Activated CD8-positive, alpha-beta T cell treated with anti-CD3 and anti-CD28 coated beads for 36 hours (primary cell): ENCODE measurements around the gene KCNJ10. TPM values are rescaled to one million over a fixed set of nuclear protein-coding genes. Genes with fewer than 3 reads are reported as not detected.
A peak's percentile ranks its signal among the peaks of the same experiment; 100 is the strongest.

ENCODE experiments used
- ATAC-seq: fragments of 200-7000 bp; cut with Tn5 transposase; one replicate; pipeline ENCODE4 v1.10.0; 2021; ENCODE audit warnings: mild to moderate bottlenecking, moderate library complexity
- CTCF ChIA-PET: fragments of 350-600 bp; sonication (Branson Sonifier 250); formaldehyde crosslinking; loops from one replicate; lab custom pipeline; 2021; ENCODE audit warnings: antibody characterized with exemption; lab: Charles Lee
- POLR2A ChIA-PET: fragments of 350-600 bp; sonication (Branson Sonifier 250); formaldehyde crosslinking; loops from one replicate; lab custom pipeline; 2021; ENCODE audit warnings: antibody characterized with exemption; lab: Charles Lee
- DNase-seq: peaks from one replicate; pipeline ENCODE4 v3.0.0-alpha.2; 2020
- H3K27ac Mint-ChIP-seq: one replicate; pipeline ENCODE4 v1.8.0; 2021; ENCODE audit warnings: mild to moderate bottlenecking, mixed read lengths
- H3K27me3 Mint-ChIP-seq: one replicate; pipeline ENCODE4 v1.8.0; 2021; ENCODE audit warnings: mixed read lengths
- H3K36me3 Mint-ChIP-seq: one replicate; pipeline ENCODE4 v1.8.0; 2021; ENCODE audit warnings: low read depth, mixed read lengths
- H3K4me1 Mint-ChIP-seq: one replicate; pipeline ENCODE4 v1.8.0; 2021; ENCODE audit warnings: low read depth, mixed read lengths
- H3K4me3 Mint-ChIP-seq: one replicate; pipeline ENCODE4 v1.8.0; 2021; ENCODE audit warnings: mild to moderate bottlenecking, moderate library complexity, mixed read lengths
- H3K9me3 Mint-ChIP-seq: one replicate; pipeline ENCODE4 v1.8.0; 2021; ENCODE audit warnings: mixed read lengths
- intact Hi-C: fragments of 100-400 bp; cut with micrococcal nuclease; formaldehyde crosslinking; loops from one replicate; pipeline ENCODE4 v1.10.0; 2022
- total RNA-seq, 2 experiments: library from RNA; stranded (reverse); gene quantifications; one replicate each; pipeline ENCODE4 v1.2.3, GENCODE V29; 2021
- TF ChIP-seq, protein P1 (sequence below): fragments of 200-600 bp; IDR thresholded peaks from one replicate; pipeline ENCODE4 v1.8.0; 2022; ENCODE audit warnings: antibody characterized with exemption, mild to moderate bottlenecking

The KCNJ10 gene
- total RNA-seq, 2 experiments from 2014 or later = 0.14 to 0.29 TPM

DNA sequence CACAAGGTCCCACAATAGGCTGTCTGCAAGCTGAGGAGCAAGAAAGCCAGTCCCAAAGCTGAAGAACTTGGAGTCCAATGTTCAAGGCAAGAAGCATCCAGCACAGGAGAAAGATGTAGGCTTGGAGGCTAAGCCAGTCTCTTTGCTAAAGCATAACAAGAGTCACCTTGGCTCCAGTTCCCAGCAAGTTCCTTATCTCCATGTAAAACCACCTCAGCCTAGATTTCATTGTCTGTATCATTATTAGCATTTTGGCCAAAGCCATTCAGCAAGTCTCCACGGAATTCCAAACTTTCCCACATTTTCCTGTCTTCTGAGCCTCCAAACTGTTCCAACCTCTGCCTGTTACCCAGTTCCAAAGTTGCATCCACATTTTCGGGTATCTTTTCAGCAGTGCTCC lies 75.1 kb downstream of the KCNJ10 start:
- Mint-ChIP-seq H3K27ac (no peak overlapping the region), H3K9me3 (no peaks in the 10 kb centered on the region), H3K36me3 (no peaks in the 10 kb centered on the region), H3K27me3 (peaks cover 11% of the 10 kb centered on the region), H3K4me3 (no peak overlapping the region), H3K4me1 (peaks cover 6% of the 10 kb centered on the region)
- TF ChIP-seq, protein P1, sequence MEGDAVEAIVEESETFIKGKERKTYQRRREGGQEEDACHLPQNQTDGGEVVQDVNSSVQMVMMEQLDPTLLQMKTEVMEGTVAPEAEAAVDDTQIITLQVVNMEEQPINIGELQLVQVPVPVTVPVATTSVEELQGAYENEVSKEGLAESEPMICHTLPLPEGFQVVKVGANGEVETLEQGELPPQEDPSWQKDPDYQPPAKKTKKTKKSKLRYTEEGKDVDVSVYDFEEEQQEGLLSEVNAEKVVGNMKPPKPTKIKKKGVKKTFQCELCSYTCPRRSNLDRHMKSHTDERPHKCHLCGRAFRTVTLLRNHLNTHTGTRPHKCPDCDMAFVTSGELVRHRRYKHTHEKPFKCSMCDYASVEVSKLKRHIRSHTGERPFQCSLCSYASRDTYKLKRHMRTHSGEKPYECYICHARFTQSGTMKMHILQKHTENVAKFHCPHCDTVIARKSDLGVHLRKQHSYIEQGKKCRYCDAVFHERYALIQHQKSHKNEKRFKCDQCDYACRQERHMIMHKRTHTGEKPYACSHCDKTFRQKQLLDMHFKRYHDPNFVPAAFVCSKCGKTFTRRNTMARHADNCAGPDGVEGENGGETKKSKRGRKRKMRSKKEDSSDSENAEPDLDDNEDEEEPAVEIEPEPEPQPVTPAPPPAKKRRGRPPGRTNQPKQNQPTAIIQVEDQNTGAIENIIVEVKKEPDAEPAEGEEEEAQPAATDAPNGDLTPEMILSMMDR = no peak
- POLR2A ChIA-PET = no interaction called here
- no peak for ATAC-seq
- CTCF ChIA-PET = interaction anchor here (13.8 kb wide), 1 partner anchor 11 kb away, joined by 143 read pairs; no protein-coding TSS in a partner anchor
- DNase-seq = no peak
- intact Hi-C loops = no loop called here

DNA sequence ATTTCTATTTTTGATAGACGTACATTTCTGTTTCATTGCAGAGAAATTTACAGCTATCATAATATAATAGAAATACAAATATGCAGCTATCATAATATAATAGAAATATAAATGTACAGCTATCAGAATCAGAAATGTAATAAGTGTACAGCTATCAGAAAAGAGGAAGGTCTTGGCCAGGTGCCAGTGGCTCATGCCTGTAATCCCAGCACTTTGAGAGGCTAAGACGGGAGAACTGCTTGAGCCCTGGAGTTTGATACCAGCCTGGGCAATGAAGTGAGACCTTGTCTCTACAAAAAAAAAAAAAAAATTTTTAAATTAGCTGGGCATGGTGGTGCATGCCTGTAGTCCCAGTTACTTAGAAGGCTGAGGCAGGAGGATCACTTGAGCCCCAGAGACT lies 76.0 kb downstream of the KCNJ10 start:
- peaks cover 9% of the 10 kb centered on the region for H3K27me3 Mint-ChIP-seq
- CTCF ChIA-PET = interaction anchor here (0.7 to 13.8 kb wide), 4 partner anchors 12 to 104 kb away, joined by 3 to 143 read pairs (median 4); no protein-coding TSS in a partner anchor
- no peak for ATAC-seq

DNA sequence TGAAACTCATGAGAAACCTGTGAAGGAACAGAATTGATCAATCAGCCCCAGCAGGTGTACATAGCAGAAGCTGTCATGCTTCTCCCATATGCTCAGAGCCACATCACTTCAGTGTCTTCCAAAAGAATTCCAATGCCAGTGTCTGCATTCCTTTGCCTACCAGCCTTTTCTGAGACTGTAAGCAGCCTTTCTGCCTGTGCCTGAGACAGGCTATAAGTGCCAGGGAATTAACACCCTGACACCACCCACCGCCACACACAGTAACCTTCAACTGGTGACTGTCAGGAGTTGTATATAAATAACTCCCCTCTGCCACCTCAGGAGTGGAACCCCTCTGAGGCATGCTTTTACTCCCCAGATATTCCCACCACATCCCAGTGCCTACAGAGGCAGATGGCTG lies 77.8 kb downstream of the KCNJ10 start:
- CTCF ChIA-PET = interaction anchor here (0.6 to 13.8 kb wide), 5 partner anchors 13 to 89 kb away, joined by 3 to 143 read pairs (median 3); partner anchors contain the start of genes IGSF9 and KCNJ9
- Mint-ChIP-seq H3K27ac (no peak overlapping the region), H3K4me3 (no peak overlapping the region), H3K4me1 (peaks cover 6% of the 10 kb centered on the region), H3K27me3 (peaks cover 7% of the 10 kb centered on the region), H3K36me3 (no peaks in the 10 kb centered on the region), H3K9me3 (no peaks in the 10 kb centered on the region)
- no peak for DNase-seq
- intact Hi-C loops = no loop called here
- ATAC-seq = no peak
- TF ChIP-seq, protein P1 = no peak
- POLR2A ChIA-PET = no interaction called here

More for the DNA sequence above, 76.0 kb downstream of the KCNJ10 start:
- Mint-ChIP-seq H3K4me3 (no peak overlapping the region), H3K4me1 (peaks cover 6% of the 10 kb centered on the region), H3K27ac (no peak overlapping the region), H3K9me3 (no peaks in the 10 kb centered on the region), H3K36me3 (no peaks in the 10 kb centered on the region)
- intact Hi-C loops = no loop called here
- no peak for DNase-seq
- TF ChIP-seq, protein P1 = no peak
- POLR2A ChIA-PET = no interaction called here

DNA sequence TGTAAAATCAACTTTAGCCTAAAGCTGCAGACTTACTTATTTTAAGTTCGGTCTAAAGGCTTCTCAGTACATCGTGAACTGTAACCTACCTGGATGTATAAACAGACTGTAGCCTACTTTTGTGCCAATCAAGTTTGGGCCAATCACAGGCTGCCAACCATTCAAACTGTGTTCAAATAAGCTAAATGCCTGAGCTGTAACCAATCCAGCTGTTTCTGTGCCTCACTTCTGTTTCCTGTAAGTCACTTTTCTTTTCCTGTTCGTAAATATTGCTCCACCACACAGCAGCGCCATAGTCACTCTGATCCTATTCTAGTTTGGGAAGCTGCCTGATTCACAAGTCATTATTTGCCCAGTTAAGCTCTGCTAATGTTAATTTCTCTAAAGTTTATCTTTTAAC lies 78.4 kb downstream of the KCNJ10 start:
- TF ChIP-seq, protein P1 = no peak
- ATAC-seq (peak; percentile 58), DNase-seq (peak; percentile 40)
- H3K27me3 Mint-ChIP-seq = peaks cover 6% of the 10 kb centered on the region
- H3K9me3 Mint-ChIP-seq = no peaks in the 10 kb centered on the region
- peaks cover 6% of the 10 kb centered on the region for H3K4me1 Mint-ChIP-seq
- no peak overlapping the region for H3K27ac Mint-ChIP-seq
- H3K36me3 Mint-ChIP-seq = no peaks in the 10 kb centered on the region
- ChIA-PET POLR2A (no interaction called here), CTCF (interaction anchor here (0.9 to 13.8 kb wide), 4 partner anchors 14 to 90 kb away, joined by 3 to 143 read pairs (median 3); partner anchors contain the start of genes IGSF9 and KCNJ9)
- H3K4me3 Mint-ChIP-seq = no peak overlapping the region
- intact Hi-C loops = no loop called here

DNA sequence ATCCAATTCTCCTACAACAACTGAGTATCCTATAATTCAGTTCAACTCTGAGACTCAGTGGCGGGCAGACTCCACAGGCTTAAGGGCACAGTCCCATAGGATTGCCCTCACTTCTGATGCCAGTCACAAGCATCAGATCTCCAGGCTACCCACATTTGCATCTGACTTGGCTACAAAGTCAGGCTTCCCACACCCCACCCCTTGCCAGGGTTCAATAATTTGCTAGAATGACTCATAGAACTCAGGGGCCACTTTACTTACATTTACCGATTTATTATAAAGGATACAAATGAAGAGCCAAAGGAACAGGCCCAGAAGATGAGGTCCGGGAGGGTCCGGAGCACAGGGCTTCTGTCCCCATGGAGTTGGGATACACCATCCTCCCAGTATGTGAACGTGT lies 80.0 kb downstream of the KCNJ10 start:
- Mint-ChIP-seq H3K36me3 (no peaks in the 10 kb centered on the region), H3K27me3 (peaks cover 6% of the 10 kb centered on the region), H3K4me3 (no peak overlapping the region), H3K9me3 (no peaks in the 10 kb centered on the region), H3K27ac (no peak overlapping the region), H3K4me1 (peaks cover 6% of the 10 kb centered on the region)
- no peak for ATAC-seq
- ChIA-PET CTCF (interaction anchor here (13.8 kb wide), 1 partner anchor 15 kb away, joined by 143 read pairs; no protein-coding TSS in a partner anchor), POLR2A (no interaction called here)
- intact Hi-C loops = no loop called here
- DNase-seq = no peak
- TF ChIP-seq, protein P1 = no peak
